Adrenal gland (tissue), 5 donors: ENCODE results near the gene DOCK9.

Experiments
- CTCF ChIP-seq, 6 experiments: fragments of 450-650 bp in 4 of 6; fragments of 200-600 bp in 2 of 6; sonication (generic) in 1 of 6; IDR thresholded peaks; 1 replicate in 5 of 6; 2 replicates in 1 of 6; pipeline versions ENCODE4 v1.5.1 to v1.8.0; 2016 to 2021; ENCODE audit warnings: antibody characterized with exemption in 6 of 6, mild to moderate bottlenecking in 2 of 6, moderate library complexity in 1 of 6
- POLR2A ChIP-seq, 2 donors: fragments of 450-650 bp; IDR thresholded peaks; one replicate each; pipeline ENCODE4 v1.6.1; 2017; ENCODE audit warnings: antibody characterized with exemption in 2 of 2, mild to moderate bottlenecking in 2 of 2, moderate library complexity in 1 of 2
- donor health status: DM: no; HTN: no; CAD: no.

GRCh38 chr13:98847780-98848179 is 130.1 kb downstream of the DOCK9 start:
- TF ChIP-seq POLR2A (IDR thresholded peaks at IDR 0.05), result no peak
- TF ChIP-seq CTCF (IDR thresholded peaks at IDR 0.05), result no peak
